H1 (cell line): ENCODE results near the gene ARHGAP10. TPM values are rescaled to one million over a fixed set of nuclear protein-coding genes. Genes with fewer than 3 reads are reported as not detected.

Experiments used
- CTCF ChIA-PET: fragments of 300-600 bp; sonication (Branson Sonifier 250); formaldehyde crosslinking; loops from one replicate; lab custom pipeline; 2021; ENCODE audit not compliant: partially characterized antibody; lab: Charles Lee
- POLR2A ChIA-PET: fragments of 300-600 bp; sonication (Branson Sonifier 250); formaldehyde crosslinking; loops from one replicate; lab custom pipeline; 2021; ENCODE audit warnings: inconsistent platforms; ENCODE audit not compliant: partially characterized antibody; lab: Charles Lee
- DNase-seq, 2 experiments: peaks; one replicate each; pipeline versions ENCODE4 v3.0.0 to v3.0.0-alpha.2; 2010 to 2022; ENCODE audit warnings: low spot score in 2 of 2, low read depth in 1 of 2, mixed read lengths in 1 of 2
- FAIRE-seq: peaks from 2 replicates; lab custom pipeline; 2011; peaks lifted over from hg19 to GRCh38; lab: Jason Lieb, UNC
- H2AFZ ChIP-seq: 2 replicates; pipeline ENCODE4 v1.8.1; 2012; ENCODE audit warnings: low read length, inconsistent platforms
- H2AK5ac ChIP-seq: 2 replicates; pipeline ENCODE4 v1.6.1; 2013; ENCODE audit warnings: low read depth, low read length
- H2BK120ac ChIP-seq: replicated peaks from 2 replicates; pipeline ENCODE3; 2013; ENCODE audit warnings: low read depth, low read length, inconsistent platforms
- H2BK12ac ChIP-seq: 2 replicates; pipeline ENCODE4 v1.6.1; 2013; ENCODE audit warnings: low read depth, low read length
- H2BK15ac ChIP-seq: 2 replicates; pipeline ENCODE4 v1.6.1; 2013; ENCODE audit warnings: low read length
- H2BK20ac ChIP-seq: 2 replicates; pipeline ENCODE4 v1.6.1; 2013; ENCODE audit warnings: low read length
- H2BK5ac ChIP-seq: 2 replicates; pipeline ENCODE4 v1.6.1; 2013; ENCODE audit warnings: low read depth, low read length
- H3K14ac ChIP-seq: 2 replicates; pipeline ENCODE4 v1.6.1; 2013; ENCODE audit warnings: inconsistent platforms; ENCODE audit not compliant: insufficient read length
- H3K18ac ChIP-seq: 2 replicates; pipeline ENCODE4 v1.6.1; 2013; ENCODE audit warnings: low read length; ENCODE audit errors: extremely low read depth
- H3K23ac ChIP-seq: 2 replicates; pipeline ENCODE4 v1.6.1; 2013; ENCODE audit warnings: inconsistent platforms; ENCODE audit not compliant: insufficient read length
- H3K23me2 ChIP-seq: 2 replicates; pipeline ENCODE4 v1.6.1; 2013; ENCODE audit warnings: low read depth, low read length
- H3K27ac ChIP-seq: 2 replicates; pipeline ENCODE4 v1.6.1; 2011; ENCODE audit warnings: low read depth, low read length, inconsistent platforms
- H3K27me3 ChIP-seq, 4 experiments: replicated peaks in 1 of 4; 1 replicate in 1 of 4; 2 replicates in 3 of 4; pipeline versions ENCODE4 v1.6.1 to v1.8.1; 2011 to 2013; ENCODE audit warnings: low read length in 3 of 4, mild to moderate bottlenecking in 3 of 4, inconsistent platforms in 2 of 4, mixed read lengths in 2 of 4, moderate library complexity in 1 of 4; ENCODE audit not compliant: control insufficient read depth in 3 of 4, insufficient read depth in 3 of 4; ENCODE audit errors: extremely low read depth in 1 of 4
- H3K36me3 ChIP-seq, 4 experiments: 2 replicates each; pipeline versions ENCODE4 v1.6.1 to v1.8.1; 2011 to 2013; ENCODE audit warnings: mild to moderate bottlenecking in 4 of 4, low read length in 3 of 4, moderate library complexity in 2 of 4, control low read depth in 1 of 4, inconsistent platforms in 1 of 4; ENCODE audit not compliant: insufficient read depth in 4 of 4, control insufficient read depth in 2 of 4
- H3K4ac ChIP-seq: replicated peaks from 2 replicates; pipeline ENCODE3; 2013; ENCODE audit warnings: low read length, low read depth, mixed read lengths, inconsistent platforms; ENCODE audit not compliant: insufficient read length
- H3K4me1 ChIP-seq, 4 experiments: replicated peaks in 1 of 4; 1 replicate in 1 of 4; 2 replicates in 3 of 4; pipeline versions ENCODE4 v1.6.1 to v1.8.1; 2011 to 2013; ENCODE audit warnings: low read length in 3 of 4, inconsistent platforms in 2 of 4, mixed read lengths in 1 of 4; ENCODE audit not compliant: insufficient read depth in 4 of 4, control insufficient read depth in 3 of 4
- H3K4me2 ChIP-seq, 2 experiments: 2 replicates each; pipeline versions ENCODE4 v1.6.1 to v1.8.1; 2011 to 2013; ENCODE audit warnings: low read depth in 2 of 2, low read length in 2 of 2, control low read depth in 1 of 2, inconsistent platforms in 1 of 2, mild to moderate bottlenecking in 1 of 2; ENCODE audit not compliant: insufficient read depth in 1 of 2
- H3K4me3 ChIP-seq, 4 experiments: fragments of 200-600, 300-600 bp in 1 of 4; sonication (generic), shearing (Covaris generic), sonication (Bioruptor Twin) in 1 of 4; 2 replicates each; pipeline versions ENCODE4 v1.5.1 to v1.8.1; 2011 to 2016; ENCODE audit warnings: low read length in 4 of 4, low read depth in 3 of 4, control low read depth in 2 of 4, inconsistent platforms in 2 of 4, mild to moderate bottlenecking in 2 of 4, mixed read lengths in 1 of 4, moderate library complexity in 1 of 4; ENCODE audit not compliant: insufficient read depth in 2 of 4; ENCODE audit errors: extremely low read depth in 1 of 4
- H3K56ac ChIP-seq: replicated peaks from 2 replicates; pipeline ENCODE3; 2013; ENCODE audit warnings: low read depth, mild to moderate bottlenecking, mixed read lengths, low read length, inconsistent platforms; ENCODE audit not compliant: insufficient read length
- H3K79me1 ChIP-seq: 2 replicates; pipeline ENCODE4 v1.6.1; 2013; ENCODE audit warnings: low read depth, low read length, control low read depth
- H3K79me2 ChIP-seq, 2 experiments: 2 replicates each; pipeline versions ENCODE4 v1.6.1 to v1.8.1; 2012 to 2013; ENCODE audit warnings: low read length in 2 of 2, mild to moderate bottlenecking in 2 of 2, inconsistent platforms in 1 of 2; ENCODE audit not compliant: insufficient read depth in 2 of 2, control insufficient read depth in 1 of 2
- H3K9ac ChIP-seq, 4 experiments: replicated peaks in 1 of 4; 1 replicate in 1 of 4; 2 replicates in 3 of 4; pipeline versions ENCODE4 v1.6.1 to v1.8.1; 2011 to 2013; ENCODE audit warnings: low read depth in 3 of 4, low read length in 3 of 4, control low read depth in 2 of 4, mild to moderate bottlenecking in 2 of 4, moderate library complexity in 2 of 4, inconsistent platforms in 1 of 4; ENCODE audit errors: extremely low read depth in 1 of 4
- H3K9me3 ChIP-seq, 2 experiments: 2 replicates each; pipeline versions ENCODE4 v1.6.1 to v1.8.1; 2012 to 2013; ENCODE audit warnings: mild to moderate bottlenecking in 2 of 2, moderate library complexity in 2 of 2, control low read depth in 1 of 2, inconsistent platforms in 1 of 2, low read depth in 1 of 2, low read length in 1 of 2, mixed read lengths in 1 of 2; ENCODE audit not compliant: insufficient read depth in 2 of 2
- H4K20me1 ChIP-seq, 2 experiments: replicated peaks in 1 of 2; 2 replicates each; pipeline versions ENCODE3 to v1.8.1; 2011 to 2013; ENCODE audit warnings: inconsistent platforms in 2 of 2, low read length in 2 of 2, mild to moderate bottlenecking in 1 of 2; ENCODE audit not compliant: insufficient read depth in 2 of 2, control insufficient read depth in 1 of 2
- H4K5ac ChIP-seq: 2 replicates; pipeline ENCODE4 v1.6.1; 2013; ENCODE audit warnings: low read length, low read depth, mixed read lengths, inconsistent platforms; ENCODE audit not compliant: insufficient read length
- H4K8ac ChIP-seq: 2 replicates; pipeline ENCODE4 v1.8.0; 2013; ENCODE audit warnings: mild to moderate bottlenecking, moderate library complexity, low read length, inconsistent platforms; ENCODE audit not compliant: insufficient read depth; ENCODE audit errors: extremely low read depth
- H4K91ac ChIP-seq: replicated peaks from 2 replicates; pipeline ENCODE3; 2013; ENCODE audit warnings: low read length, mixed read lengths, inconsistent platforms; ENCODE audit not compliant: insufficient read length
- CEBPB ChIP-seq: IDR thresholded peaks from 2 replicates; pipeline ENCODE4 v1.6.1; 2012; ENCODE audit warnings: low read depth, low read length
- CHD1 ChIP-seq: IDR thresholded peaks from 2 replicates; pipeline ENCODE4 v1.6.1; 2012; ENCODE audit warnings: low read depth, low read length, improper control_type of control experiment
- E2F6 ChIP-seq: IDR thresholded peaks from 2 replicates; pipeline ENCODE4 v1.6.1; 2012; ENCODE audit warnings: inconsistent platforms
- GTF2F1 ChIP-seq: IDR thresholded peaks from 2 replicates; pipeline ENCODE4 v1.6.1; 2012; ENCODE audit warnings: low read depth, low read length, improper control_type of control experiment, borderline replicate concordance
- KDM4A ChIP-seq: IDR thresholded peaks from one replicate; pipeline ENCODE4 v1.7.1; 2012; ENCODE audit warnings: low read depth, mild to moderate bottlenecking, moderate library complexity, low read length, inconsistent platforms; ENCODE audit not compliant: severe bottlenecking
- RNF2 ChIP-seq: fragments of 200-900, 300-1000 bp; sonication (generic); IDR thresholded peaks from 2 replicates; pipeline ENCODE4 v1.7.1; 2016; ENCODE audit warnings: borderline replicate concordance, low read depth, mild to moderate bottlenecking, antibody characterized with exemption, low read length; ENCODE audit not compliant: poor library complexity, severe bottlenecking; ENCODE audit errors: missing control alignments
- TAF1 ChIP-seq: IDR thresholded peaks from 2 replicates; pipeline ENCODE4 v1.6.1; 2011; ENCODE audit warnings: mild to moderate bottlenecking, low read depth, low read length
- WGBS, 2 experiments: shearing (Covaris generic) in 1 of 2; methylation state at CpG; one replicate each; pipeline versions ENCODE4 v1.1.6 to v1.1.7; 2013 to 2015; ENCODE audit warnings: low lambda C conversion rate in 2 of 2, mixed read lengths in 2 of 2, inconsistent platforms in 1 of 2, low coverage in 1 of 2, missing lambda C conversion rate in 1 of 2; ENCODE audit not compliant: insufficient replicate concordance in 2 of 2, insufficient coverage in 1 of 2, insufficient read length in 1 of 2; ENCODE audit errors: extremely low coverage in 1 of 2, missing lambda C conversion rate in 1 of 2; 5-methylcytosine and 5-hydroxymethylcytosine counted together
- polyA plus RNA-seq, 7 experiments: library from polyadenylated mRNA; depleted of rRNA in 3 of 7; stranded (reverse) in 5 of 7; unstranded in 2 of 7; fragments of >200 nt in 5 of 7; fragments of 200-250 nt in 2 of 7; gene quantifications; 1 replicate in 5 of 7; 2 replicates in 1 of 7; 4 replicates in 1 of 7; pipeline versions ENCODE4 v1.2.1 to v1.2.3, GENCODE V29; 2011 to 2013; ENCODE audit warnings: missing spikeins in 2 of 7, mixed read lengths in 2 of 7
- total RNA-seq: library from RNA; stranded (reverse); fragmentation: NEBNext Ultra II Directional; extraction: Animal tissue kit (Norgen Biotek cat#: 25700); gene quantifications from 2 replicates; pipeline ENCODE4 v1.2.1, GENCODE V29; 2021
- TF ChIP-seq, protein P1 (sequence below): IDR thresholded peaks from 2 replicates; pipeline ENCODE4 v1.6.1; 2012; ENCODE audit warnings: low read length, inconsistent platforms

Gene ARHGAP10
- total and polyA plus RNA-seq, 2 of the 8 experiments (the other 6 are each of a cell fraction or from before 2014, with no cell fraction given) = 3.7 to 6.1 TPM

DNA sequence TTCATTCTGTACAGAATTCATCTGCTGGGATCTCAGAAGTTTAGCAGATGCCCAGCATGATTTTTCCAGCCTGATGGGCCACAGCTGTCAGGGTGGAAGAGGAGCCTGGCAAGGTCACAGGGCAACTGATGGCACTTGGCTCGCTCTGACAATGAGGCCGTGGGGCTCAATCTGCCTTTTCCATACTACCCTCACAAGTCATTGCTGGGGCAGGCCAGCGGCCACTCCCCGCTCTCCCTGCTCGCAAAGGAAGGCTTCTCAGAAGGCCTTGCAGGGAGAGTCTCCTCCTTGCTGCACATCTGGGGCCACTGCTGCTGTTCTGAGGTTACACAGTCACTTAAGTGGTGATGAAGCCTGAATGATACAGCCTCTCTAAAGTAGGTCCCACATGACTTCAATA is 361.2 kb downstream of the ARHGAP10 start:
- no peak overlapping the region for H2BK15ac ChIP-seq
- no peak overlapping the region for H2BK12ac ChIP-seq

More for the DNA sequence above, 361.2 kb downstream of the ARHGAP10 start:
- Histone ChIP-seq H3K4me1 (peaks cover 0 to under 1% (median 0%) of the 10 kb centered on the region in 4 experiments; a peak in 2 of 7 replicates), H4K20me1 (no peaks in the 10 kb centered on the region), H3K4me3 (no peak overlapping the region), H3K9me3 (no peaks in the 10 kb centered on the region), H2BK20ac (no peak overlapping the region), H4K8ac (no peak overlapping the region), H3K18ac (no peak overlapping the region), H4K5ac (no peak overlapping the region), H2BK5ac (no peak overlapping the region), H3K79me2 (no peaks in the 10 kb centered on the region), H3K23ac (no peak overlapping the region), H2AK5ac (no peak overlapping the region), H4K91ac (no peak overlapping the region), H3K36me3 (no peaks in the 10 kb centered on the region), H3K27me3 (no peaks in the 10 kb centered on the region), H2BK120ac (no peak overlapping the region), H3K79me1 (no peaks in the 10 kb centered on the region), H3K14ac (no peak overlapping the region), H3K9ac (no peak overlapping the region), H3K4ac (no peak overlapping the region), H2AFZ (no peak overlapping the region), H3K27ac (no peak overlapping the region), H3K23me2 (no peaks in the 10 kb centered on the region), H3K4me2 (no peak overlapping the region), H3K56ac (no peak overlapping the region)
- WGBS, 2 experiments = 87% methylated on average over 5 of the region's 5 CpGs; no CpG with 5 or more reads in 1 of the 2 experiments
- FAIRE-seq (no peak), DNase-seq (no peak)
- TF ChIP-seq CEBPB (no peak), E2F6 (no peak), RNF2 (no peak), TAF1 (no peak), KDM4A (no peak), GTF2F1 (no peak), CHD1 (no peak)
- TF ChIP-seq, protein P1, sequence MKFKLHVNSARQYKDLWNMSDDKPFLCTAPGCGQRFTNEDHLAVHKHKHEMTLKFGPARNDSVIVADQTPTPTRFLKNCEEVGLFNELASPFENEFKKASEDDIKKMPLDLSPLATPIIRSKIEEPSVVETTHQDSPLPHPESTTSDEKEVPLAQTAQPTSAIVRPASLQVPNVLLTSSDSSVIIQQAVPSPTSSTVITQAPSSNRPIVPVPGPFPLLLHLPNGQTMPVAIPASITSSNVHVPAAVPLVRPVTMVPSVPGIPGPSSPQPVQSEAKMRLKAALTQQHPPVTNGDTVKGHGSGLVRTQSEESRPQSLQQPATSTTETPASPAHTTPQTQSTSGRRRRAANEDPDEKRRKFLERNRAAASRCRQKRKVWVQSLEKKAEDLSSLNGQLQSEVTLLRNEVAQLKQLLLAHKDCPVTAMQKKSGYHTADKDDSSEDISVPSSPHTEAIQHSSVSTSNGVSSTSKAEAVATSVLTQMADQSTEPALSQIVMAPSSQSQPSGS = no peak
- ChIA-PET CTCF (no interaction called here), POLR2A (no interaction called here)
